Measurements from ENCODE around the gene ADAT1. TPM values are rescaled to one million over a fixed set of nuclear protein-coding genes. Genes with fewer than 3 reads are reported as not detected.

ADAT1 gene
- 10 to 100 TPM; 36.8 to 72.3 (median 50.7) TPM for total RNA-seq

DNA sequence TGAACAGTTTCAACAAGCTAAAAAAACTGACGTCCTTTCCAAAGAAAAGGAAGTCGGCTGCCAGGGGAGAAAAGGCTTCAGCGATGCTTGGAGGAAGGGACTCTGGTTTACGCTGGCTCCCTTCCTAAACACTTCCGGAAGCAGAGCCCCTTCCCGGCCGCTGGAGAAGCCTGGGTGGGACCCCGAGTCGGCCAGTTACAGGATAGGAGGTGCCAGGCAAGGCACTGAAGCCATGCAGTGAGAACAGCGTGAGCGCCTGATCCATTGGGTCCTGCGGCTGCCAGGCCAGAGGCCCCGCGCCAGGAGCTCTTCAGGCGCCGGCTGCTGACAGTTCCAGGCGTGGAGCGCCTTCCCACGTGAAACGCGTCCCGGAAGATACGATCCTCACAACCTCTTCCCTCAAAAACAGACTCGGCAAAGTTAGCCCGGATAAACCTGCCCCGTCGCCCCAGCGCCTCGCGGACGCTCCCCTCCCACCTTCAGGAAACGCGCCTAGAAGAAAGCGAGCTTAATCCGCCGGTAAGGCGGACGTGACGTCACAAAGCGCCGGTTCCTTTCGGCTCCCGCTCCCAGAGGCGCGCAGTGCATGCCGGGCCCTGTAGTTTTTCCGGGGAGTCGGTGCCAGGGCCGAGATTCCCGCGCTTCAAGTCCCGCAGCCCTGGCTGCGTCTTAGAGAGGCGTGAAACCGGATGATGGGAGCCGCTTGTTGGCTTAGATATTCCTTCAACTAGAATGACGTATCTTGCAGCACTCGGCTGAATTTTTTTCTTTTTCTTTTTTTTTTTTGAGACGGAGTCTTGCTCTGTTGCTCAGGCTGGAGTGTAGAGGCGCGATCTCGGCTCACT is at the start of gene ADAT1:
TSS of gene ADAT1 (minus strand) at position 521 of the 845 bp plus-strand sequence. CDS start 2,482 bp downstream, outside the sequence.
- peaks cover 17 to 28% of the 10 kb centered on the region in 2 donors for H3K36me3 ChIP-seq
- 0% methylated on average over 26 to 30 of the region's 62 CpGs for WGBS, 2 donors
- intact Hi-C loops (cut with DNase I), result no loop called here
- peak; percentile 25 to 84 for TF ChIP-seq POLR2A (IDR thresholded peaks at IDR 0.05)
- TF ChIP-seq, protein P1, sequence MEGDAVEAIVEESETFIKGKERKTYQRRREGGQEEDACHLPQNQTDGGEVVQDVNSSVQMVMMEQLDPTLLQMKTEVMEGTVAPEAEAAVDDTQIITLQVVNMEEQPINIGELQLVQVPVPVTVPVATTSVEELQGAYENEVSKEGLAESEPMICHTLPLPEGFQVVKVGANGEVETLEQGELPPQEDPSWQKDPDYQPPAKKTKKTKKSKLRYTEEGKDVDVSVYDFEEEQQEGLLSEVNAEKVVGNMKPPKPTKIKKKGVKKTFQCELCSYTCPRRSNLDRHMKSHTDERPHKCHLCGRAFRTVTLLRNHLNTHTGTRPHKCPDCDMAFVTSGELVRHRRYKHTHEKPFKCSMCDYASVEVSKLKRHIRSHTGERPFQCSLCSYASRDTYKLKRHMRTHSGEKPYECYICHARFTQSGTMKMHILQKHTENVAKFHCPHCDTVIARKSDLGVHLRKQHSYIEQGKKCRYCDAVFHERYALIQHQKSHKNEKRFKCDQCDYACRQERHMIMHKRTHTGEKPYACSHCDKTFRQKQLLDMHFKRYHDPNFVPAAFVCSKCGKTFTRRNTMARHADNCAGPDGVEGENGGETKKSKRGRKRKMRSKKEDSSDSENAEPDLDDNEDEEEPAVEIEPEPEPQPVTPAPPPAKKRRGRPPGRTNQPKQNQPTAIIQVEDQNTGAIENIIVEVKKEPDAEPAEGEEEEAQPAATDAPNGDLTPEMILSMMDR (IDR thresholded peaks at IDR 0.05), result peak in 1 of 6 experiments; percentile 36
- H3K9me3 ChIP-seq, result no peaks in the 10 kb centered on the region
- DNase-seq, result peak; percentile 99
- no peaks in the 10 kb centered on the region for H3K27me3 ChIP-seq
- peaks cover 10 to 11% of the 10 kb centered on the region in 2 donors for H3K4me1 ChIP-seq
- peak within 1 kb of the TSS; percentile 80 to 82 (median 80) for H3K27ac ChIP-seq
- peak within 1 kb of the TSS; percentile 46 to 49 (median 47) for H3K4me3 ChIP-seq (replicated peaks in 1 of 3)

GRCh38 chr16:75667503-75667902 is 44.4 kb upstream of the ADAT1 start:
- TF ChIP-seq POLR2A (IDR thresholded peaks at IDR 0.05), result no peak
- TF ChIP-seq, protein P1 (IDR thresholded peaks at IDR 0.05), result no peak
- no peak for DNase-seq

DNA sequence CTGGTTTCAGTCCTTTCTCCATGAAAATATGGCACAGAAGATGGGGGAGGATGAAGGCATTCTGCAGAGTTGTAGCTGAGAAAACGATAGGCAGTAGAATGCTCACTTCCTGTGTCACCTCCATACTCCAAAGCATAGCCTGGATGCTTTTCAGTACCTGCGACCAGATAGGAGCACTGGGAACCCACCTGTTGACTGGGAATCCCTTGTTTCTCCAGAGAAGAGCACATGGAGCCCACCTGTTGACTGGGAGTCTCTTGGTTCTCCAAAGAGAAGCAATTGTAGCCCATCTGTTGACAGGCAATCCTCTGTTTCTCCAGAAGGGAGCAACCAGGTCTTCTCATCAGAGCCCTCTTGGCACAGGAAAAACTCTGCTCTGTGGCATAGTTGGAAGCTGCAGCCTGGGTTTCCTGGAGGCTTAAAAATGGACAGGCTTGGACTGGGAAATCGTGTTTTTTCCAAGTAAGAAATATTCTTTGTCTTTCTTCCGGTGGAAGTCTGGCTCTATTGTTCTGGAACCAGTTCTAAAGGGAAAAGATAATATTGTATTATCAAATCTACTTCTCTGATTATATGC is 37.7 kb upstream of the ADAT1 start:
- WGBS, 2 donors, result 78 to 84% methylated on average over 4 of the region's 4 CpGs
- Histone ChIP-seq H3K27me3 (no peaks in the 10 kb centered on the region), H3K36me3 (peaks cover 26 to 29% of the 10 kb centered on the region in 2 donors), H3K27ac (no peak overlapping the region), H3K9me3 (no peaks in the 10 kb centered on the region), H3K4me3 (replicated peaks in 1 of 3) (no peak overlapping the region), H3K4me1 (no peaks in the 10 kb centered on the region)
- DNase-seq, result no peak
- intact Hi-C loops (cut with DNase I), result no loop called here
- TF ChIP-seq, protein P1 (IDR thresholded peaks at IDR 0.05), result no peak
- TF ChIP-seq POLR2A (IDR thresholded peaks at IDR 0.05), result no peak

More at GRCh38 chr16:75667503-75667902, 44.4 kb upstream of the ADAT1 start:
- no peaks in the 10 kb centered on the region for H3K9me3 ChIP-seq
- no peaks in the 10 kb centered on the region for H3K27me3 ChIP-seq
- no peaks in the 10 kb centered on the region for H3K36me3 ChIP-seq
- no peak overlapping the region for H3K4me3 ChIP-seq (replicated peaks in 1 of 3)
- H3K27ac ChIP-seq, result no peak overlapping the region
- intact Hi-C loops (cut with DNase I), result no loop called here
- H3K4me1 ChIP-seq, result no peaks in the 10 kb centered on the region

DNA sequence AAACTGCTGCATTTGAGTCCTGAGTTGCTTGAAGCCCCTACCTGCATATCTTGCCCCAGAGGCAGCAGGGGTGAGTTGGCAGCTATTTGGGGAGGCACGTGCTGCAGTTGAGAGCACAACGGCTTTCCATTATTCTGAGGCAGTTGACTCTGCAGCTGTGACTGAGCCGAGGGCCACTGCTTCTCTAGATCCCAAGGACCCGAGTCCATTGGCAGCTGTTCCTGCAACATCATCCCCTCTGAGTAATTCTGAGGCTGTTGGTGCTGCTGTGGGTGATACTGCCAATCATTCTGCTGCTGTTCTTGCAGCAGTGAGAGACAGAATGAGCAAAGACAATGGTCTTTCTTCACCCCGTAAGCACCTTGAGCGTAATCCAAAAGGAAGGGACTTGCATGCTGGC is 37.2 kb upstream of the ADAT1 start:
- Histone ChIP-seq H3K27me3 (no peaks in the 10 kb centered on the region), H3K27ac (no peak overlapping the region), H3K4me1 (no peaks in the 10 kb centered on the region), H3K9me3 (no peaks in the 10 kb centered on the region), H3K36me3 (peaks cover 31 to 34% of the 10 kb centered on the region in 2 donors), H3K4me3 (replicated peaks in 1 of 3) (no peak overlapping the region)
- DNase-seq, result no peak
- intact Hi-C loops (cut with DNase I), result no loop called here
- no peak for TF ChIP-seq POLR2A (IDR thresholded peaks at IDR 0.05)
- TF ChIP-seq, protein P1 (IDR thresholded peaks at IDR 0.05), result no peak
- WGBS, 2 donors, result 86 to 87% methylated on average over 6 of the region's 6 CpGs

- TF ChIP-seq, protein P1 (IDR thresholded peaks at IDR 0.05), result no peak
- TF ChIP-seq POLR2A (IDR thresholded peaks at IDR 0.05), result no peak
- no peaks in the 10 kb centered on the region for H3K27me3 ChIP-seq
- no peak for DNase-seq
- no peak overlapping the region for H3K27ac ChIP-seq
- H3K4me3 ChIP-seq (replicated peaks in 1 of 3), result no peak overlapping the region
- 94 to 96% methylated on average over 2 of the region's 2 CpGs for WGBS, 2 donors
- H3K36me3 ChIP-seq, result peaks cover 41 to 44% of the 10 kb centered on the region in 2 donors
- intact Hi-C loops (cut with DNase I), result no loop called here
- no peaks in the 10 kb centered on the region for H3K9me3 ChIP-seq
- peaks cover 6 to 13% of the 10 kb centered on the region in 2 donors for H3K4me1 ChIP-seq
Observed at GRCh38 chr16:75658175-75658574, 35.1 kb upstream of the ADAT1 start.
